ENCODE results near the gene SPATA31D1. TPM values are rescaled to one million over a fixed set of nuclear protein-coding genes. Genes with fewer than 3 reads are reported as not detected.

SPATA31D1 gene
- polyA plus RNA-seq, 1 donor from 2014 or later = not detected

Other genes with a start within 250 kb of the SPATA31D1 start
- gene SPATA31D4, start 60.3 kb upstream of the SPATA31D1 start, polyA plus RNA-seq = not detected in 2 replicates
- gene SPATA31D3, start 45.3 kb upstream of the SPATA31D1 start, polyA plus RNA-seq = not detected in 2 replicates

Data from neural cell (in vitro differentiated cells).